HG03342 (cell line): ENCODE measurements around the gene NCAM1.
"Not testable (repeated sequence)": the region's sequence is repeated elsewhere in the genome, so short reads cannot be mapped to it uniquely, and the experiment has no call there.

Experiments used
- ATAC-seq: cut with Tn5 transposase; IDR thresholded peaks from one replicate; pipeline ENCODE4 v1.9.1; 2021; ENCODE audit warnings: mild to moderate bottlenecking, moderate library complexity; ENCODE audit not compliant: unreplicated experiment

NCAM1 gene

DNA sequence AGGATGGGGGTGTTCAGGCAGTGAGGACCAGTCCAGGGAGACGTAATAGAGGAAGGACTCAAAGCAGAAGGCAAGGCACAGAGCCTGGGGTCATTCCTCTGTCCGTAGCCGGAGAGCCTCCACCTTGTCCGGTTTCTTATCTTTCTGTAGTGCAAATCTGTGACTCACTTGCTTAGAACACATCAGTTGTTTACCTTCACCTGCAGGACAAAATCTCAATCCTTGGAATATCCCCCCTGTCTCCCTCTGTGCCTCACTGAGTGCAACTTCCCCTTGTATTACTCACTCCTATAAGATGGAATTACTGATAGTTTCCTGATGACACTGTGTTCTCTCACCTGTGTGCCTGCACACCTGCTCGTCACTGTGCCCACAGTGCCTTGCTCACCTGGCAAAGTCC, 332.7 kb downstream of the NCAM1 start:
- ATAC-seq, result no peak

- no peak for ATAC-seq
Measured at GRCh38 chr11:113295993-113296392, 334.8 kb downstream of the NCAM1 start.

DNA sequence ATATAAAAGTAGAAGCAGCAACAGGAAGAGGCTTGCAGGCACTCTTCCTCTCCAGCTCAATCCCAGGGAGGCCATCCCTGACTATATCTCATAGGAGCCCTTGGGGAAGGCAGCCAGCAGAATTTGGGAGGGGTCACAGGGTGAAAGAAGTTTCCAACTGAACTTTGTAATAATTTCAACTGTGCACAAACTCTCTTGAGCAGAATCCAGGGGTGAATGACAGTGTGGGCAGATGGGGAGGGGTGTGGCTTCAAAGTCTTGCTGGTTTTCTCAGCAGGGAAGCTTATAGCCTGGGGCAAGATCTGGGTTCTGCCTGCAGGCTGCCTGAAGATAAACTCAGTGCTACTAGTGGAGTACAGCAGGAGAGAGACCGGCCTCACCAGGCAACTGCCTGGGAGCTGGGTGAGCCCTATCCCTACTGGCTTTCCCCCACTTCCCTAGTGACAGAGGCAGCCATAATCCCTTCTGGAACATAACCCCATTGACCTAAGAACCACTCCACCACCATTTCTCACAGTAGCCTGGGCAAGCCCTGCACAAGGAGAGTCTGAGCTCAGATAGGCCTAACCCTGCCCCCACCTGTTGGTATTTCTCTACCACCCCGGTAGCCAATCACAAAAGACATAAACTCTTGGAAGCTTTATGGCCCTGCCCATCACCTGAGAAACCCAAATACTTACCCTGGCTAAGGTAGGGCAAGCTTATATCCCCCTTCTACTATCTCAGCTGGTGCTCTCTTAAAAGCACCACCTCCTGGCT, 335.4 kb downstream of the NCAM1 start:
- ATAC-seq, result no peak

DNA sequence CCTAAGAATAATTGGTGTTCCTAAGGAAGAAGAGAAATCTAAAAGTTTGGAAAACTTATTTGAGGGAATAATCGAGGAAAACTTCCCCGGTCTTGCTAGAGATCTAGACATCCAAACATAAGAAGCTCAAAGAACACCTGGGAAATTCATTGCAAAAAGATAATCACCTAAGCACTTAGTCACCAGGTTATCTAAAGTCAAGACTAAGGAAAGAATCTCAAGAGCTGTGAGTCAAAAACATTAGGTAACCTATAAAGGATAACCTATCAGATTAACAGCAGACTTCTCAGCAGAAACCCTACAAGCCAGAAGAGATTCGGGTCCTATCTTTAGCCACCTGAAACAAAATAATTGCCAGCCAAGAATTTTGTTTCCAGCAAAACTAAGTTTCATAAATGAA, 337.3 kb downstream of the NCAM1 start:
- ATAC-seq, result not testable (repeated sequence)

DNA sequence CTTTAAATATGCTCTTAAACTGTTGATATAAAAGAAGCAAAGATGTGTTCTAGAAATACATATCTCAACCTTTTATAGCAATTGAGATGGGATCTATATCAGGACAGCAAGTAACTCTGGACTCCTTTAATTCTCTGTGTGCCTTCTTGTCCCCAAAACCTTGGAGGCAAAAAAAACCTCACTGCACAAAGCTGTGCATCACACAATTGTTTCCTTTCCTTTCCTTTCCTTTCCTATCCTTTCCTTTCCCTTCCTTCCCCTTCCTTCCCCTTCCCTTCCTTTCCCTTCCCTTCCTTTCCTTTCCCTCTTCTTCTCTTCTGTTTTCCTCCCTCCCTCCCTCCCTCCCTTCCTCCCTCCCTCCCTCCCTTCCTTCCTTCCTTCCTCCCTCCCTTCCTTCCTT, 343.7 kb downstream of the NCAM1 start:
- no peak for ATAC-seq

- no peak for ATAC-seq
Measured at GRCh38 chr11:113305440-113306336, 344.5 kb downstream of the NCAM1 start.

GRCh38 chr11:113308601-113309000, 347.4 kb downstream of the NCAM1 start:
- no peak for ATAC-seq

DNA sequence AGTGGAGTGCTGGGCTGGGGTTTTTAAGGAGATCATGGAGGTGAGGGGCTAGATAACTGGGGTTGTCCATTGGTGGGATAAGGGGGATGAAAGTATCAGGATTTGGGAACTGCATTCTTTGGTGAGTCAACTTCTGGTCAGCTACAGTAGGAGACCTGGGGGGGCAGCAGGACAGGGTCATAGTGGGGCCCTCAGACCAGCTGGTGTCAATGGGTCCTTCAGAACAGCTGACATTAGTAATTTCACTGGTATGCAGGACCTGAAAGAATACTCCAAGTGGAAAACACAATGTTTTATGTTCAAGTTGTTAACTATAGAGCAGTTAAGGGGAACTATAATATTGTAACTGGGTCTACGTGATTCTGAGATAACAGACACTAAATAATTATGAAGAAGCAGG, 350.3 kb downstream of the NCAM1 start:
- no peak for ATAC-seq

- ATAC-seq, result no peak
Measured at GRCh38 chr11:113313601-113314000, 352.4 kb downstream of the NCAM1 start.

GRCh38 chr11:113314065-113314388, 352.8 kb downstream of the NCAM1 start:
- ATAC-seq, result no peak

- ATAC-seq, result peak; percentile 98
Measured at GRCh38 chr11:113314389-113315301, 353.4 kb downstream of the NCAM1 start, which contains the start of gene TTC12. TSS of gene TTC12 (plus strand) at chr11:113314583. CDS start at chr11:113316258, 1,675 bp downstream.

GRCh38 chr11:113315811-113316210, 354.6 kb downstream of the NCAM1 start:
- ATAC-seq, result no peak

- no peak for ATAC-seq
Measured at GRCh38 chr11:113316256-113316655, 355.0 kb downstream of the NCAM1 start.

DNA sequence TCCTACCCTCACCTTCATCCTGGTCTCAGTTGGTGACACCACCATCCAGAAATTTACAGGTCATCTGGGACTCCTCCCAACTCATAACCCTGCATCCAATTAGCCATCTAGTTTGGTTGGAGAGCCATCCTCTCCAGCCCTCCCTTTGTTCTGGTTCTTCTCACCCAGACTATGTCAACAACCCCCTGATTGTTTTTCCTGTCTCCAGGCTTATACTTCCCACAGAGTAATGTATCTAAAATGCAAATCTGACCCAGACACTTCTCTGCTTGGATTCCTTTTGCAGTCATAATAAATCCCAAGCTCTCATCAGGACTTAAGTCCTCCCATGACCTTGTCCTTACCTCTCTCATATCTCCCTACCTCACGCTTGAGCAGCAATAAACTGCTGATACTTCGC, 356.1 kb downstream of the NCAM1 start:
- no peak for ATAC-seq

- ATAC-seq, result no peak
Measured at GRCh38 chr11:113319085-113319484, 357.9 kb downstream of the NCAM1 start.

DNA sequence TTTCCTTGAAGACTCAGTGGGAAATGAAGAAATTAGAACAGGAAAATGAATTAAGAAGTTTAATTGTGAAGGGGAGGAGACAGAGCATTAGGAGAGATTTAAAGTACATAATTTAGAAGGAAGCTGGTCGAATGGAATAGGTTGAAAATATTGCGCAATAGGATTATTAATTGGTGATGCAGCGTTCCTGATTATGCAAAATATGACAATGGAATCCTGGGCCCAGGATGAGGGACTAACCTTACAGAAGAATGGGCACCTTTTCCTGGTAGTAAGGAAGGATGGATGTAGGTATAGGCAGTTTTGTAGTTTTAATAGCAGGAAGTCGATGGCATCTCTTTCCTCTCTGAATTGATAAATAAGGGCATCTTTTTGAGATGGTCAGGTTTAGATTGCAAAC, 360.9 kb downstream of the NCAM1 start:
- ATAC-seq, result no peak

DNA sequence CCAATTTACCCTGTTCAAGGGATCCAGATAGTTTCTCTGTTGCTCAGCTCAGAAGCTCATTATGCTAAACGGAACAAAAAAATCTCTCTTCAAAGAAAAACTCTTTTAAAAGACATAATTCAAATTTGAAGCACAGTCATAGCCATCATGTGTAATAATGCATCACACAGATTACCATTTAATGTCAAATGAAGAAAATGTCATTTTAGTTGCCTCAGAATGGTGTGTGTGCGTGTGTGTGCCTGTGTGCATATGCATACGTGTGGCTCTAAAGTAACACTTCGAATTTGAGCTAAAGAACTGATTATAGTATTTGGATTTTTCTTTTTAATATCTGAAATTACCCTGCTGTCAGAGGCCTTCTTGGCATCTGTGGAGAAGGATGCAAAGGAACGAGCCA, 363.0 kb downstream of the NCAM1 start:
- no peak for ATAC-seq
